NCI-H2029 (cell line): ENCODE data around the gene TRPM6.

Experiments
- DNase-seq: peaks from one replicate; lab custom pipeline; 2025; lab: John Stamatoyannopoulos, UW

The TRPM6 gene

GRCh38 chr9:74773886-74774479 is 113.7 kb downstream of the TRPM6 start:
- DNase-seq, result peak; percentile 49

GRCh38 chr9:74772121-74772520 is 115.6 kb downstream of the TRPM6 start:
- DNase-seq, result no peak

- DNase-seq, result no peak
These were observed 116.0 kb downstream of the TRPM6 start for GRCh38 chr9:74771672-74772071.

- DNase-seq, result no peak
These were observed 116.5 kb downstream of the TRPM6 start for GRCh38 chr9:74771262-74771585.

- peak; percentile 67 for DNase-seq
These were observed 117.0 kb downstream of the TRPM6 start for GRCh38 chr9:74770508-74771261.

GRCh38 chr9:74765481-74765971 is 122.2 kb downstream of the TRPM6 start:
- DNase-seq, result no peak

GRCh38 chr9:74762950-74763349 is 124.8 kb downstream of the TRPM6 start:
- no peak for DNase-seq

GRCh38 chr9:74760031-74760700 is 127.6 kb downstream of the TRPM6 start:
- DNase-seq, result no peak

- no peak for DNase-seq
These were observed 131.7 kb downstream of the TRPM6 start for GRCh38 chr9:74755999-74756398.

- no peak for DNase-seq
These were observed 132.4 kb downstream of the TRPM6 start for GRCh38 chr9:74755355-74755754.

- DNase-seq, result no peak
These were observed 134.1 kb downstream of the TRPM6 start for GRCh38 chr9:74753650-74754049.

- DNase-seq, result no peak
These were observed 138.8 kb downstream of the TRPM6 start for GRCh38 chr9:74748966-74749365.

GRCh38 chr9:74742792-74743730 is 144.7 kb downstream of the TRPM6 start:
- no peak for DNase-seq

- no peak for DNase-seq
These were observed 145.4 kb downstream of the TRPM6 start for GRCh38 chr9:74742191-74742790.

- no peak for DNase-seq
These were observed 151.1 kb downstream of the TRPM6 start for GRCh38 chr9:74736646-74737045.

GRCh38 chr9:74735761-74736160 is 152.0 kb downstream of the TRPM6 start:
- no peak for DNase-seq

GRCh38 chr9:74729136-74729695 is 158.5 kb downstream of the TRPM6 start:
- no peak for DNase-seq

GRCh38 chr9:74728176-74728575 is 159.5 kb downstream of the TRPM6 start:
- DNase-seq, result no peak

- DNase-seq, result no peak
These were observed 161.1 kb downstream of the TRPM6 start for GRCh38 chr9:74726581-74726980.

- DNase-seq, result no peak
These were observed 163.4 kb downstream of the TRPM6 start for GRCh38 chr9:74724317-74724716.
